Left lung (tissue), 10 donors: ENCODE measurements around the gene VWA5B1. TPM values are rescaled to one million over a fixed set of nuclear protein-coding genes. Genes with fewer than 3 reads are reported as not detected.

Experiments used
- ATAC-seq: fragments of 200-7000 bp; cut with Tn5 transposase; one replicate; pipeline ENCODE4 v1.9.1; 2020; ENCODE audit warnings: moderate library complexity
- DNase-seq, 4 donors: peaks; one replicate each; pipeline ENCODE4 v3.0.0-alpha.2; 2013 to 2020
- H3K27ac ChIP-seq, 2 donors: fragments of 200-600 bp; sonication (generic) in 1 of 2; one replicate each; pipeline versions ENCODE4 v1.5.0 to v1.8.0; 2020 to 2021
- H3K27me3 ChIP-seq, 2 donors: fragments of 200-600 bp; sonication (generic) in 1 of 2; one replicate each; pipeline versions ENCODE4 v1.5.0 to v1.8.0; 2020 to 2021
- H3K36me3 ChIP-seq, 2 donors: fragments of 200-600 bp; sonication (generic) in 1 of 2; one replicate each; pipeline versions ENCODE4 v1.5.0 to v1.8.0; 2020 to 2021
- H3K4me1 ChIP-seq, 2 donors: fragments of 200-600 bp; one replicate each; pipeline ENCODE4 v1.8.0; 2021
- H3K4me3 ChIP-seq, 2 donors: fragments of 200-600 bp; sonication (generic) in 1 of 2; one replicate each; pipeline versions ENCODE4 v1.5.0 to v1.8.0; 2020 to 2021; ENCODE audit warnings: mild to moderate bottlenecking in 1 of 2
- H3K9me3 ChIP-seq, 2 donors: fragments of 200-600 bp; sonication (generic) in 1 of 2; one replicate each; pipeline versions ENCODE4 v1.5.0 to v1.8.0; 2020 to 2021
- intact Hi-C, 2 donors: fragments of 100-400 bp; cut with DNase I; formaldehyde crosslinking; loops; one replicate each; pipeline versions ENCODE4 v1.11.2 to v1.14.2; 2022
- polyA plus RNA-seq, 6 donors: library from polyadenylated mRNA; unstranded; fragments of 120-200 nt; gene quantifications; one replicate each; pipeline ENCODE4 v1.2.1, GENCODE V29; 2013; ENCODE audit not compliant: insufficient read length in 6 of 6
- total RNA-seq, 2 donors: library from RNA; stranded (reverse); fragmentation: NEBNext Ultra II Directional; extraction: Animal tissue kit (Norgen Biotek cat#: 25700); gene quantifications; one replicate each; pipeline ENCODE4 v1.2.1, GENCODE V29; 2021
- TF ChIP-seq, protein P1 (sequence below), 2 donors: fragments of 200-600 bp; sonication (generic) in 1 of 2; IDR thresholded peaks; one replicate each; pipeline versions ENCODE4 v1.5.0 to v1.8.0; 2021; ENCODE audit warnings: antibody characterized with exemption in 2 of 2
- donor health status: DM: no; HTN: yes; CAD: no.
- donor health status: DM: no; HTN: no; CAD: no.

The VWA5B1 gene
- total and polyA plus RNA-seq, 8 donors, result 0.15 to 1.2 (median 0.70) TPM

DNA sequence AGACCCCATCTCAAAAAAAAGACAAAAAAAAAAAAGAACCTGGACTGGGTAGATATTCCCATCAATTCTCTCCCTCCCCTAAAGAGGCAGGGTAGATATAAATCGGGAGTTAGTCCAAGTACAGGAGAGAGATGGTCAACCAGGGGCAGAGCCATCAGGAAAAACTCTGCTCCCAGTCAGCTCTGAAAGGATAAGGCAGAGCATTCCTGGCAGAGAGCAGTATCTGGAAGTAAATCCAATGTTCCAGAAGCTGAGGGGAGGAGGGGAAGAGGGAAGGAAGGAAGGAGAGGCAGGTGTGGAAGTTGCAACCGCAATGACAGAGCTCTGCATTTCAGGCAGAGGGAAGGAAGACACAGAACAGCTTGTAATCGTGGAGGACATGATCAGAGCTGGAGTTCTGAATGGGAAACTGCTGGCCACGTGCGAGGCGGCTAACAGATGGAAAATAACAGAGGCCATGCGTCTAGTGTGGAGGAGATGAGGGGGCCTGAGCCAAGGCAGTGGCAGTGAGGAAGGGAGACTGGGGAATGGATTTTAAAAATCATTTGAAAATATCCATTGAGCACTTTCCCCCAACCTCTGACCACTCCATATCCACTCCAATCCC, 15.3 kb upstream of the VWA5B1 start:
- ATAC-seq (peak; percentile 37), DNase-seq (peak in 1 of 4 donors; percentile 44)
- Histone ChIP-seq H3K27me3 (peaks cover 0 to 30% of the 10 kb centered on the region in 2 donors), H3K4me1 (no peaks in the 10 kb centered on the region), H3K4me3 (no peak overlapping the region), H3K27ac (no peak overlapping the region), H3K9me3 (no peaks in the 10 kb centered on the region), H3K36me3 (no peaks in the 10 kb centered on the region)
- intact Hi-C loops, result no loop called here
- TF ChIP-seq, protein P1, sequence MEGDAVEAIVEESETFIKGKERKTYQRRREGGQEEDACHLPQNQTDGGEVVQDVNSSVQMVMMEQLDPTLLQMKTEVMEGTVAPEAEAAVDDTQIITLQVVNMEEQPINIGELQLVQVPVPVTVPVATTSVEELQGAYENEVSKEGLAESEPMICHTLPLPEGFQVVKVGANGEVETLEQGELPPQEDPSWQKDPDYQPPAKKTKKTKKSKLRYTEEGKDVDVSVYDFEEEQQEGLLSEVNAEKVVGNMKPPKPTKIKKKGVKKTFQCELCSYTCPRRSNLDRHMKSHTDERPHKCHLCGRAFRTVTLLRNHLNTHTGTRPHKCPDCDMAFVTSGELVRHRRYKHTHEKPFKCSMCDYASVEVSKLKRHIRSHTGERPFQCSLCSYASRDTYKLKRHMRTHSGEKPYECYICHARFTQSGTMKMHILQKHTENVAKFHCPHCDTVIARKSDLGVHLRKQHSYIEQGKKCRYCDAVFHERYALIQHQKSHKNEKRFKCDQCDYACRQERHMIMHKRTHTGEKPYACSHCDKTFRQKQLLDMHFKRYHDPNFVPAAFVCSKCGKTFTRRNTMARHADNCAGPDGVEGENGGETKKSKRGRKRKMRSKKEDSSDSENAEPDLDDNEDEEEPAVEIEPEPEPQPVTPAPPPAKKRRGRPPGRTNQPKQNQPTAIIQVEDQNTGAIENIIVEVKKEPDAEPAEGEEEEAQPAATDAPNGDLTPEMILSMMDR (IDR thresholded peaks at IDR 0.05), result no peak

DNA sequence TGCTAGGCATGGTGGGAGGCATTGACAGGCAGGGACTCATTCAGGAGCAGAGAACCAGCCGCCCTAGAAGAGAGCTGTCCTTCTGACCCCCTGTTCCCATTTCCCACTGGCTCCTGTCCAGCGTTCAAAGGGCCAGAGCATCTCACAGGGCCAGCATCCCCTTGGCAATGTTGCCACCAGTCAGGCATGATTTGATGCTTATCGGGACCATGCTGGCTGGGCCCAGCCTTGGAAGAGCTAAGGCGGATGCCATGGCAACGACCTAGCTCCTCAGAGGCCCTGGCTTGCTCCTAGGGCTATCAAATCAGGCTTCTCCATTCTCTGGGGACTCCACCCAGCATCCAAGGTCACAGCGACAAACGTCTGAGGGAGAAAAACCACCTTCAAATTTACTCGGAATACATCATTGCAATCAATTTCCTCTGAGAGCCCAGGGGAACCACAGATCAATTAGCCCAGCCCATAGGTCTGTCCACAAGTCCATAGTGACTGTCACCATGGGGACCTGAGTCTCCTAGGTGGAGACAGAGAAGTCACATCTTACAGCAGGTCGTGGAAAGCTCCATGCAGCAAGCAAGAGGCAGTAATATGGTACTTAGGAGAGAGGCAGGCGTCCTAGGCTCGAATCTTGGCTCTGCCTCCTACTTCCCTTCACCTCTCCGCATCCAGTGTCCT, 14.1 kb upstream of the VWA5B1 start:
- TF ChIP-seq, protein P1 (IDR thresholded peaks at IDR 0.05), result no peak
- Histone ChIP-seq H3K4me3 (no peak overlapping the region), H3K36me3 (no peaks in the 10 kb centered on the region), H3K27ac (no peak overlapping the region), H3K27me3 (peaks cover 0 to 18% of the 10 kb centered on the region in 2 donors), H3K9me3 (no peaks in the 10 kb centered on the region), H3K4me1 (no peaks in the 10 kb centered on the region)
- no peak for DNase-seq
- intact Hi-C loops, result no loop called here
- ATAC-seq, result no peak

DNA sequence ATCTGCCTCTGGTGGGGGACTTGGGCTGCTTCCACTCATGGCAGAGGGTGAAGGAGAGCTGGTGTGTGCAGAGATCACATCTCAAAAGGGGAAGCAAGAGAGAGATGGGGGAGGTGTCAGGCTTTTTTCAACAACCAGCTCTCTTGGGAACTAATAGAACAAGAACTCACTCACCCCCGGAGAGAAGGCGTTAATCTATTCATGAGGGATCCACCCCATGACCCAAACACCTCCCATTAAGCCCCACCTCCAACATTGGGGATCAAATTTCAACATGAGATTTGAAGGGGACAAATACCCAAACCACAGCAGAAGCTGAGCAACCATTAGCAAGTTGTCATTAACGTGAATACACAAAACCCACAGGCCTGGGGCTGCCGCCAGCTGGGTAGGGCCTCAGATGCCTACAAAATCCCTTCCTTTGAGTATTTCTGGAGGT, 12.0 kb upstream of the VWA5B1 start:
- H3K36me3 ChIP-seq, result no peaks in the 10 kb centered on the region
- no peak overlapping the region for H3K27ac ChIP-seq
- H3K9me3 ChIP-seq, result no peaks in the 10 kb centered on the region
- ATAC-seq (no peak), DNase-seq (no peak)
- TF ChIP-seq, protein P1 (IDR thresholded peaks at IDR 0.05), result no peak
- intact Hi-C loops, result no loop called here
- H3K4me3 ChIP-seq, result no peak overlapping the region
- no peaks in the 10 kb centered on the region for H3K4me1 ChIP-seq
- peaks cover 0 to 24% of the 10 kb centered on the region in 2 donors for H3K27me3 ChIP-seq

DNA sequence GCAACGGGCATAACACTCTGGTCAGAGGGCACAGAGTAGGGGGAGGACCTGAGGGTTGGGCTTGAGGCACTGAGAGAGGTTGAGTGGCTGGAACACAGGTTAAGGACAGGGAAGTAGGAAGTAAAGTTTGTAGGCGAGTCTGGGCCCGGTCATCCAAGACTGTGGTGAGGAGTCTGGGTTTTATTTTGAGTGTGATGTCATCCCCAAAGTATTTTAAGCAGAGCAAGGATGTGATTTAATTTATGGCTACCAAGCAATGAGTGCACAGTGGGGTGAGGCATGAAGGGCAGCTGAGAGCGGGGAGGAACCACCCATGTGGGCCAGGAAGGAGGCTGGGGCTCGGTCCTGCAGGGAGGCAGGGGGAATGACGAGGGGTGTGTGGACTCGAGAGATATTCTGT, 11.2 kb upstream of the VWA5B1 start:
- H3K4me3 ChIP-seq, result no peak overlapping the region
- H3K4me1 ChIP-seq, result no peaks in the 10 kb centered on the region
- TF ChIP-seq, protein P1 (IDR thresholded peaks at IDR 0.05), result no peak
- ATAC-seq (peak; percentile 64), DNase-seq (no peak)
- H3K27me3 ChIP-seq, result peaks cover 0 to 32% of the 10 kb centered on the region in 2 donors
- H3K9me3 ChIP-seq, result no peaks in the 10 kb centered on the region
- intact Hi-C loops, result no loop called here
- no peak overlapping the region for H3K27ac ChIP-seq
- no peaks in the 10 kb centered on the region for H3K36me3 ChIP-seq

DNA sequence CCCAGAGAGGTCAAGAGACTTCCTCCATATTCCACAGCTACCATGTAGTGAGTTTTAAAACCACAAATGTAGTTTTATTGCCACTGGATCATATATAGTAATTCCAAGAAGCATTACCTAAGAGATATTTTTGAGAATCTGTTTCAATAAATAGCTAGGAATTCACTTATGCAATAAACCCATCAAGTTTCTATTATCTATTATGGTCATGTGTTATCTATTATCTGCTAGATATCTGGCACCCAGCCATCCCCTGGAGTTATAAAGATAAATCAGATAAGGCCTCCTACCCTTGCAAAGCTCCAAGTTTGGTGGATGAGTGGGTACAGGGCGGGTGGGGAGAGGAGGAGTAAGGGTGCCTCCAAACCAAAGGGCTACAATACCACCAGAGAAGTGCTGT, 10.3 kb upstream of the VWA5B1 start:
- intact Hi-C loops, result no loop called here
- TF ChIP-seq, protein P1 (IDR thresholded peaks at IDR 0.05), result no peak

More for the DNA sequence above, 10.3 kb upstream of the VWA5B1 start:
- H3K4me3 ChIP-seq, result no peak overlapping the region
- no peaks in the 10 kb centered on the region for H3K9me3 ChIP-seq
- H3K27me3 ChIP-seq, result peaks cover 0 to 40% of the 10 kb centered on the region in 2 donors
- H3K27ac ChIP-seq, result no peak overlapping the region
- DNase-seq (no peak), ATAC-seq (no peak)
- H3K36me3 ChIP-seq, result no peaks in the 10 kb centered on the region
- H3K4me1 ChIP-seq, result no peaks in the 10 kb centered on the region
